Measurements from ENCODE around the gene NUDT1. TPM values are rescaled to one million over a fixed set of nuclear protein-coding genes. Genes with fewer than 3 reads are reported as not detected.

NUDT1 gene
- total and polyA plus RNA-seq, 12 donors, result 2.5 to 17.3 (median 8.7) TPM

DNA sequence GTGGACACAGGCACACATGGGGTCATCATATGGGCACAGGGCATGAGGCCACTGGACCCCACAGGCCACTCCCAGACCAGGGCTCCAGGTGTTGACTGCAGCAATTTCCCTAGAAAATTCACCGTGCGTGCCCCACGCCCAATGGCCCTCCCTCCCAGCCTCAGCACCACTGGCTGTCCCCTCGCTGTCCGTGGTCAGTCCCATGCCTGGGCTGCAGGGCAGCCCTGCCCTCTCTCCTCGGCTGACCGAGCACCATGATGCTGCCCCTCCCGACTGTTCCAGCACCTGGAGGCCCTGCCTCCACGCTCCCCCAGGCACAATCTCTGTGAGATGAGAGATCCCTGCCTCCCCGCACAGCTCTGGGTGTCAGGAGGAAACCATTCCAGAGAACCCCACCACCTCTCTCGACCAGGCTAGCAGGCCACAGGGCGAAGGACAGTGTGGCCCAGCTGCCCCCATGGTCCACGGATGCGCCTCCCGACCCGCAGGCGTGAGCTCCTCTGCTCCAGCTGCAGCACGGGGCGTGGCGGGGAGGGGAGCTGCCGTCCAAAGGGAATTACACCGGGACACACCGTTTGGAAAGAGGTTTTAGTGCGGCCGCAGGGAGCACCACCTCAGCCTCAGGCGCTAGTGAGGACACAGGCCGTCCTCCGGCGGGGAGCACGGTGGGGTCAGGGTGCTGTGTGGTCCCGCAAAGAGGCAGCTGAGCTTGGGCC, 12.6 kb downstream of the NUDT1 start:
- peaks cover 0 to 2% of the 10 kb centered on the region in 2 donors for H3K4me1 ChIP-seq (replicated peaks in 1 of 2)
- H3K9me3 ChIP-seq (replicated peaks in 1 of 3), result no peaks in the 10 kb centered on the region
- no peak overlapping the region for H3K4me3 ChIP-seq
- H3K27ac ChIP-seq, result no peak overlapping the region
- no peaks in the 10 kb centered on the region for H3K27me3 ChIP-seq
- DNase-seq, result no peak
- WGBS, 4 donors, result 89 to 97% (median 94%) methylated on average over 6 to 31 of the region's 31 CpGs
- intact Hi-C loops (cut with DNase I), result loop anchor here in 1 of 2 donors (10.0 kb wide), 1 partner anchor 50 kb away; no protein-coding TSS in a partner anchor
- TF ChIP-seq, protein P1, sequence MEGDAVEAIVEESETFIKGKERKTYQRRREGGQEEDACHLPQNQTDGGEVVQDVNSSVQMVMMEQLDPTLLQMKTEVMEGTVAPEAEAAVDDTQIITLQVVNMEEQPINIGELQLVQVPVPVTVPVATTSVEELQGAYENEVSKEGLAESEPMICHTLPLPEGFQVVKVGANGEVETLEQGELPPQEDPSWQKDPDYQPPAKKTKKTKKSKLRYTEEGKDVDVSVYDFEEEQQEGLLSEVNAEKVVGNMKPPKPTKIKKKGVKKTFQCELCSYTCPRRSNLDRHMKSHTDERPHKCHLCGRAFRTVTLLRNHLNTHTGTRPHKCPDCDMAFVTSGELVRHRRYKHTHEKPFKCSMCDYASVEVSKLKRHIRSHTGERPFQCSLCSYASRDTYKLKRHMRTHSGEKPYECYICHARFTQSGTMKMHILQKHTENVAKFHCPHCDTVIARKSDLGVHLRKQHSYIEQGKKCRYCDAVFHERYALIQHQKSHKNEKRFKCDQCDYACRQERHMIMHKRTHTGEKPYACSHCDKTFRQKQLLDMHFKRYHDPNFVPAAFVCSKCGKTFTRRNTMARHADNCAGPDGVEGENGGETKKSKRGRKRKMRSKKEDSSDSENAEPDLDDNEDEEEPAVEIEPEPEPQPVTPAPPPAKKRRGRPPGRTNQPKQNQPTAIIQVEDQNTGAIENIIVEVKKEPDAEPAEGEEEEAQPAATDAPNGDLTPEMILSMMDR (IDR thresholded peaks at IDR 0.05), result no peak
- no peak for TF ChIP-seq POLR2A (IDR thresholded peaks at IDR 0.05)
- H3K36me3 ChIP-seq (replicated peaks in 1 of 2), result peaks cover 0 to 13% of the 10 kb centered on the region in 2 donors

DNA sequence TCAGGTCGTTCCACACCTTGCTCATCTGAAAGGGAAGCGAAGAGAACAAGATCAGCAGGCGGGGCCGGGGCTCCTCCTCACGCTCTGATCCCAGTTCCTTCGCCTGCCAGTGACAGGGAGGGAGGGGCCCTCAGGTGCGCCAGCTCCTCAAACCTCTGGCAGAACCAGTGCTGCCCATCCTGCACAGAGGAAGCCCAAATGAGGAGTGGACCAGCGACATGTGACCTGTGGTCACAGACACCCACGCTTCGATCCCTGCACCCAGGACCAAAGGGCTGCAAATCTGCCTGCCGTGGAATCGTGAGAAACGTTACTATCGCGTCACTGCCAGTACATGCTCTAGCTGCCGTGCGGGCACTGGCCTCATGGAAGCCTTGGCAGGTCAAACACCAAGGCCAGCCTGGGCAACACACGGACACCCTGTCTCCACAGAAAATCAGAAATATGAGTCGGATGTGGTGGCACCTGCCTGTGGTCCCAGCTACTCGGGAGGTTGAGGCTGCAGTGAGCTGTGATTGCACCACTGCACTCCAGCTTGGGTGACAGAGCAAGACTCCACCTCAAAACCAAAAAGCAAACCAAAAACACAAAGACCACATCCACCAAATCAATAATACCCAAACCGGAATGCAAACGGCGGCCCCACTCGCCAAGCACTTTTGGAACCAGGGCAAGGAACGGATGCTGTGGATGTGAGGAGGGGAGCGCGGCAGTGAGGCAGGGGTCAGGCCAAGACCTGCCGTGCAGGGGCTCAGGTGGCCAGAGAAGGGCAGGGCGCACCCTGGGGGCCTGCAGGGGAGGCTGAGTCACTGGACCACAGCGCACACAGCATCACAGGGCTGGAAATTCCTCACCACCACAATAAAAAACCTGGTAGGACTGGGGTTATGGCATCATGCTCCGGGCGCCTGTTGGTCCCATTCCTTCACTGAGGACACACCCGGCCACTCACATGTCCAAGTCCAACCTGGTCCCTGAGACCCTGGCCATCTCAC, 13.4 kb downstream of the NUDT1 start:
- peaks cover 0 to 13% of the 10 kb centered on the region in 2 donors for H3K36me3 ChIP-seq (replicated peaks in 1 of 2)
- H3K27ac ChIP-seq, result no peak overlapping the region
- H3K4me3 ChIP-seq, result no peak overlapping the region
- H3K27me3 ChIP-seq, result no peaks in the 10 kb centered on the region
- H3K4me1 ChIP-seq (replicated peaks in 1 of 2), result no peaks in the 10 kb centered on the region
- no peaks in the 10 kb centered on the region for H3K9me3 ChIP-seq (replicated peaks in 1 of 3)
- no peak for DNase-seq
- TF ChIP-seq, protein P1 (IDR thresholded peaks at IDR 0.05), result no peak
- no peak for TF ChIP-seq POLR2A (IDR thresholded peaks at IDR 0.05)
- intact Hi-C loops (cut with DNase I), result loop anchor here in 1 of 2 donors (10.0 kb wide), 1 partner anchor 49 kb away; no protein-coding TSS in a partner anchor
- 88 to 93% (median 92%) methylated on average over 22 to 33 of the region's 33 CpGs for WGBS, 4 donors

DNA sequence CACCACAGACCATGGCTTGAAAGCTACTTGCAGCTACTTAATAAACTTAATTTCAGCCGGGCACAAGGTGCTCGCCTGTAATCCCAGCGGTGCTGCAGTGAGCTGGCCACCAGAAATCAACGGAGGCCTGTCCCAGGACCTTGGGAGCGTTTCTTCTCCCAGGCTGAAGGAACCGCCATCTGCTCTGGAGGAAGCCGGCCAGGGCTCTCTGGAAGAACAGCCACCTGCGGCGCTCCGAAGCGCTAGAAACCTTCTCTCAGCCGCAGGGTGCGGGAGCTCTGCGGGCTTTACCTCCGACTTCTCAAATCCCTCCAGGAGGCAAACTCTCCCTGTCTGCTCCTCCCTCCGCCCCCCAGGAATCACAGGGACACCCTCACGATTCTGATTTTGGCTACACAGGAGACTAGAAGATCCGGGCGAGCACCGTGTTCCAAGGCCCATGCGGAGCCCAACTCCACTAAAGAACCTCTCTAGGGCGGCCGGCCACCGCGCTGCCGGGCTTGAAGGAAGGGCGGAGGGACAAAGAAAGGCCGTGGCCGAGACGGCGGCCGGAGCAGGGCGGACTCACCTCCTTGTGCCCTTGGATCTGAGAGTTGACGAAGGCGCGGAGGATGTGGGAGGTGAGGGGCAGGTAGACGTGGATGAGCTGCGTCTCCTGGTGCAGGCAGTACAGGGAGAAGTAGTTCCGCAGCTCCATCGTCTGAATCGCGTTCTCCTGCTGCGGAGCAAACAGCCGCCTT, 14.4 kb downstream of the NUDT1 start:
- intact Hi-C loops (cut with DNase I), result loop anchor here in 1 of 2 donors (10.0 kb wide), 1 partner anchor 48 kb away; no protein-coding TSS in a partner anchor
- DNase-seq, result no peak
- 95 to 97% (median 96%) methylated on average over 35 to 44 of the region's 44 CpGs for WGBS, 4 donors
- Histone ChIP-seq H3K4me1 (replicated peaks in 1 of 2) (no peaks in the 10 kb centered on the region), H3K36me3 (replicated peaks in 1 of 2) (peaks cover 0 to 13% of the 10 kb centered on the region in 2 donors), H3K4me3 (no peak overlapping the region), H3K27me3 (no peaks in the 10 kb centered on the region), H3K9me3 (replicated peaks in 1 of 3) (no peaks in the 10 kb centered on the region), H3K27ac (no peak overlapping the region)
- TF ChIP-seq, protein P1 (IDR thresholded peaks at IDR 0.05), result no peak
- TF ChIP-seq POLR2A (IDR thresholded peaks at IDR 0.05), result no peak
